HEK293 (cell line): ENCODE data around the gene RTN1.

Source experiments
- CTCF ChIA-PET: fragments of 350-600 bp; formaldehyde crosslinking; extraction: SDS; loops from one replicate; lab custom pipeline; 2021; ENCODE audit warnings: antibody characterized with exemption; lab: Yijun Ruan, JAX
- POLR2A ChIA-PET: fragments of 300-600 bp; formaldehyde crosslinking; extraction: SDS; loops from one replicate; lab custom pipeline; 2020; ENCODE audit warnings: antibody characterized with exemption, inconsistent platforms; lab: Yijun Ruan, JAX
- H3K27ac ChIP-seq: fragments of 200-500 bp; sonication (Bioruptor generic); 2 replicates; pipeline ENCODE4 v1.5.1; 2014; ENCODE audit warnings: low read depth, low read length, control low read depth, inconsistent platforms; ENCODE audit errors: extremely low read depth
- H3K36me3 ChIP-seq, 2 experiments: fragments of 200-500 bp in 1 of 2; sonication (Bioruptor generic) in 1 of 2; 1 replicate in 1 of 2; 2 replicates in 1 of 2; pipeline ENCODE4 v1.5.1; 2014 to 2017; ENCODE audit warnings: inconsistent platforms in 2 of 2, low read length in 2 of 2; ENCODE audit not compliant: control insufficient read depth in 2 of 2, insufficient read depth in 1 of 2
- H3K4me1 ChIP-seq: fragments of 200-500 bp; sonication (Bioruptor generic); 2 replicates; pipeline ENCODE4 v1.5.1; 2014; ENCODE audit warnings: mild to moderate bottlenecking, low read length, inconsistent platforms; ENCODE audit not compliant: control insufficient read depth, insufficient read depth
- H3K4me3 ChIP-seq: 2 replicates; pipeline ENCODE4 v1.5.1; 2011; ENCODE audit warnings: low read depth, mild to moderate bottlenecking, control low read depth, low read length, moderate library complexity
- H3K9me3 ChIP-seq: fragments of 200-500 bp; sonication (Bioruptor generic); 2 replicates; pipeline ENCODE4 v1.5.1; 2014; ENCODE audit warnings: low read depth, low read length, inconsistent platforms; ENCODE audit not compliant: control insufficient read depth, insufficient read depth
- INSM2 ChIP-seq: fragments of 450-650 bp; formaldehyde crosslinking; IDR thresholded peaks from 2 replicates; pipeline ENCODE4 v1.5.1; 2016; ENCODE audit warnings: missing biosample characterization, missing genetic modification characterization
- RBAK ChIP-seq: fragments of 450-650 bp; formaldehyde crosslinking; IDR thresholded peaks from 2 replicates; pipeline ENCODE4 v1.5.1; 2016; ENCODE audit warnings: missing biosample characterization, missing genetic modification characterization
- SP2 ChIP-seq: fragments of 450-650 bp; formaldehyde crosslinking; IDR thresholded peaks from 2 replicates; pipeline ENCODE4 v1.5.1; 2016; ENCODE audit warnings: missing biosample characterization, missing genetic modification characterization
- TCF7L2 ChIP-seq: IDR thresholded peaks from 2 replicates; pipeline ENCODE4 v1.6.1; 2011; ENCODE audit warnings: low read depth, mild to moderate bottlenecking, inconsistent platforms, low read length, moderate library complexity, borderline replicate concordance
- YY1 ChIP-seq: fragments of 450-650 bp; formaldehyde crosslinking; IDR thresholded peaks from 2 replicates; pipeline ENCODE4 v1.5.1; 2018; ENCODE audit warnings: missing biosample characterization, missing genetic modification characterization
- ZBTB11 ChIP-seq: fragments of 450-650 bp; formaldehyde crosslinking; conservative IDR thresholded peaks from 2 replicates; pipeline ENCODE4 v1.5.1; 2016; ENCODE audit warnings: low read depth, missing biosample characterization, missing genetic modification characterization
- ZNF132 ChIP-seq: fragments of 450-650 bp; formaldehyde crosslinking; IDR thresholded peaks from 2 replicates; pipeline ENCODE4 v1.5.1; 2017; ENCODE audit warnings: missing biosample characterization, missing genetic modification characterization, borderline replicate concordance
- ZNF138 ChIP-seq: fragments of 450-650 bp; formaldehyde crosslinking; IDR thresholded peaks from 2 replicates; pipeline ENCODE4 v1.5.1; 2016; ENCODE audit warnings: missing biosample characterization, missing genetic modification characterization, borderline replicate concordance
- ZNF155 ChIP-seq: fragments of 450-650 bp; formaldehyde crosslinking; IDR thresholded peaks from 2 replicates; pipeline ENCODE4 v1.5.1; 2016; ENCODE audit warnings: missing biosample characterization, missing genetic modification characterization
- ZNF23 ChIP-seq: fragments of 450-650 bp; formaldehyde crosslinking; IDR thresholded peaks from 2 replicates; pipeline ENCODE4 v1.5.1; 2016; ENCODE audit warnings: missing biosample characterization, missing genetic modification characterization, borderline replicate concordance
- ZNF311 ChIP-seq: fragments of 450-650 bp; formaldehyde crosslinking; IDR thresholded peaks from 2 replicates; pipeline ENCODE4 v1.5.1; 2017; ENCODE audit warnings: missing biosample characterization, missing genetic modification characterization, borderline replicate concordance
- ZNF324 ChIP-seq: fragments of 450-650 bp; formaldehyde crosslinking; IDR thresholded peaks from 2 replicates; pipeline ENCODE4 v1.5.1; 2016; ENCODE audit warnings: missing biosample characterization, missing genetic modification characterization
- ZNF433 ChIP-seq: fragments of 450-650 bp; formaldehyde crosslinking; IDR thresholded peaks from 2 replicates; pipeline ENCODE4 v1.5.1; 2016; ENCODE audit warnings: missing biosample characterization, missing genetic modification characterization, low read depth
- ZNF48 ChIP-seq: fragments of 450-650 bp; formaldehyde crosslinking; IDR thresholded peaks from 2 replicates; pipeline ENCODE4 v1.5.1; 2016; ENCODE audit warnings: missing biosample characterization, missing genetic modification characterization
- ZNF555 ChIP-seq: fragments of 450-650 bp; formaldehyde crosslinking; conservative IDR thresholded peaks from 2 replicates; pipeline ENCODE4 v1.5.1; 2017; ENCODE audit warnings: missing biosample characterization, mild to moderate bottlenecking, missing genetic modification characterization, inconsistent platforms
- ZNF777 ChIP-seq: fragments of 450-650 bp; formaldehyde crosslinking; IDR thresholded peaks from 2 replicates; pipeline ENCODE4 v1.5.1; 2017; ENCODE audit warnings: missing biosample characterization, missing genetic modification characterization, borderline replicate concordance
- ZNF791 ChIP-seq: fragments of 450-650 bp; formaldehyde crosslinking; IDR thresholded peaks from 2 replicates; pipeline ENCODE4 v1.5.1; 2016; ENCODE audit warnings: missing biosample characterization, missing genetic modification characterization
- ZNF830 ChIP-seq: fragments of 450-650 bp; IDR thresholded peaks from 2 replicates; pipeline ENCODE4 v1.5.0; 2018; ENCODE audit warnings: missing biosample characterization, missing genetic modification characterization, low read depth, mild to moderate bottlenecking, moderate library complexity
- TF ChIP-seq, protein P1 (sequence below): fragments of 450-650 bp; formaldehyde crosslinking; IDR thresholded peaks from 2 replicates; pipeline ENCODE4 v1.5.1; 2017; ENCODE audit warnings: missing biosample characterization, mild to moderate bottlenecking, missing genetic modification characterization, moderate library complexity
- TF ChIP-seq, protein P2 (sequence below): fragments of 450-650 bp; formaldehyde crosslinking; IDR thresholded peaks from 2 replicates; pipeline ENCODE4 v1.5.1; 2016; ENCODE audit warnings: missing biosample characterization, missing genetic modification characterization
- TF ChIP-seq, protein P3 (sequence below): fragments of 450-650 bp; formaldehyde crosslinking; IDR thresholded peaks from 2 replicates; pipeline ENCODE4 v1.5.1; 2016; ENCODE audit warnings: missing biosample characterization, missing genetic modification characterization

RTN1 gene

GRCh38 chr14:59830338-59830734 is 40.2 kb downstream of the RTN1 start:
- Histone ChIP-seq H3K36me3 (no peaks in the 10 kb centered on the region), H3K27ac (no peak overlapping the region), H3K9me3 (no peaks in the 10 kb centered on the region), H3K4me3 (no peak overlapping the region), H3K4me1 (no peaks in the 10 kb centered on the region)
- POLR2A ChIA-PET = no interaction called here
- TF ChIP-seq INSM2 (tag by site-specific recombination) (no peak), ZNF138 (tag by site-specific recombination) (no peak), ZBTB11 (tag by site-specific recombination) (no peak), ZNF23 (tag by site-specific recombination) (no peak), TCF7L2 (no peak), ZNF311 (tag by site-specific recombination) (no peak)
- TF ChIP-seq, protein P1, sequence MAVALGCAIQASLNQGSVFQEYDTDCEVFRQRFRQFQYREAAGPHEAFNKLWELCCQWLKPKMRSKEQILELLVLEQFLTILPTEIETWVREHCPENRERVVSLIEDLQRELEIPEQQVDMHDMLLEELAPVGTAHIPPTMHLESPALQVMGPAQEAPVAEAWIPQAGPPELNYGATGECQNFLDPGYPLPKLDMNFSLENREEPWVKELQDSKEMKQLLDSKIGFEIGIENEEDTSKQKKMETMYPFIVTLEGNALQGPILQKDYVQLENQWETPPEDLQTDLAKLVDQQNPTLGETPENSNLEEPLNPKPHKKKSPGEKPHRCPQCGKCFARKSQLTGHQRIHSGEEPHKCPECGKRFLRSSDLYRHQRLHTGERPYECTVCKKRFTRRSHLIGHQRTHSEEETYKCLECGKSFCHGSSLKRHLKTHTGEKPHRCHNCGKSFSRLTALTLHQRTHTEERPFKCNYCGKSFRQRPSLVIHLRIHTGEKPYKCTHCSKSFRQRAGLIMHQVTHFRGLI (tag by site-specific recombination) = no peak
- TF ChIP-seq, protein P2, sequence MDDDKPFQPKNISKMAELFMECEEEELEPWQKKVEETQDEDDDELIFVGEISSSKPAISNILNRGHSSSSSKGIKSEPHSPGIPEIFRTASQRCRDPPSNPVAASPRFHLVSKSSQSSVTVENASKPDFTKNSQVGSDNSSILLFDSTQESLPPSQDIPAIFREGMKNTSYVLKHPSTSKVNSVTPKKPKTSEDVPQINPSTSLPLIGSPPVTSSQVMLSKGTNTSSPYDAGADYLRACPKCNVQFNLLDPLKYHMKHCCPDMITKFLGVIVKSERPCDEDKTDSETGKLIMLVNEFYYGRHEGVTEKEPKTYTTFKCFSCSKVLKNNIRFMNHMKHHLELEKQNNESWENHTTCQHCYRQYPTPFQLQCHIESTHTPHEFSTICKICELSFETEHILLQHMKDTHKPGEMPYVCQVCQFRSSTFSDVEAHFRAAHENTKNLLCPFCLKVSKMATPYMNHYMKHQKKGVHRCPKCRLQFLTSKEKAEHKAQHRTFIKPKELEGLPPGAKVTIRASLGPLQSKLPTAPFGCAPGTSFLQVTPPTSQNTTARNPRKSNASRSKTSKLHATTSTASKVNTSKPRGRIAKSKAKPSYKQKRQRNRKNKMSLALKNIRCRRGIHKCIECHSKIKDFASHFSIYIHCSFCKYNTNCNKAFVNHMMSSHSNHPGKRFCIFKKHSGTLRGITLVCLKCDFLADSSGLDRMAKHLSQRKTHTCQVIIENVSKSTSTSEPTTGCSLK (tag by site-specific recombination) = no peak
- CTCF ChIA-PET = interaction anchor here (0.7 kb wide), 1 partner anchor 1437 kb away, joined by 3 read pairs; no protein-coding TSS in a partner anchor

DNA sequence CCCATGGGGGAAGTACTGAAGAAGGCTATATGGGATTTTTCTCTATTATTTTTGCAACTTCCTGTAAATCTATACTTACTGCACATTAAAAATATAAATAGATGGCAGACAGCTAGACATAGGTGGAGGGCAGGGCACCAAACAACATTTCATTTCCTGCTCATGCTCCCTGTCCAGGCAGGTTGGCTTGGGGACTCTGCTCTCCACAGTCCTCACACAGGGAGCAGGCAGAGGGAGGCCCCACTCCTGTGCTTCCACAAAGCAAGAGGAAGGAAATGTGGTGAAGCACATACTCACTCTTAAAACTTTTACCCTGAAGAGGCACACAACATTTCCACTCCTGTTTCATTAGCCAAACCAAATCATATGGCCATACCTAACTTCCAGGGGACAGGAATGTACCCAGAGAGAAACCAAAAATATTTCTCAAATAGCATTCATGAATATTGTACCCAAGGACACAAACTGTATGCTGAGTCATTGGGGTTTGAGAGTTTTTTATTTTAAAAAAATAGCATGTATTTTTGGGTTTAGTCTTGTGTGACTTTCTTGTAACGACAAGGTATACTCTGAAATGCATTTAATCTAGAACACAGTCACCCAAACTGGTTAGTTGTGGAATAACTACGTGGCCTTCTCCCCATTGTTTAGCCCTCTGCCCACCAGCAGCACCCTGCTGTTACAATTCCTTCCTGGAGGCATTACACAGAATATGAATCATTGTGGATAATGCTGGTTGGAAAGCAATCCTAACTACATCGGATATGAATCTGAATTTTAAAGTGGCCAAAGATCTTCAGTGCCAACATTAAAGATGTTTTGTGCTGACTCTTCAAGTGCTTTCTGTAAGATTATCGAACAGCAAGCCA is 40.9 kb downstream of the RTN1 start:
- ChIA-PET CTCF (interaction anchor here (0.7 kb wide), 1 partner anchor 9 kb away, joined by 3 read pairs; no protein-coding TSS in a partner anchor), POLR2A (no interaction called here)
- Histone ChIP-seq H3K36me3 (no peaks in the 10 kb centered on the region), H3K9me3 (no peaks in the 10 kb centered on the region), H3K27ac (no peak overlapping the region), H3K4me1 (no peaks in the 10 kb centered on the region), H3K4me3 (no peak overlapping the region)
- TF ChIP-seq INSM2 (tag by site-specific recombination) = no peak
- TF ChIP-seq SP2 (tag by site-specific recombination) = no peak
- no peak for TF ChIP-seq RBAK (tag by site-specific recombination)
- TF ChIP-seq ZNF777 = no peak
- TF ChIP-seq ZNF324 (tag by site-specific recombination) = no peak
- no peak for TF ChIP-seq ZNF791 (tag by site-specific recombination)
- no peak for TF ChIP-seq ZNF830 (tag by site-specific recombination)
- no peak for TF ChIP-seq ZNF48 (tag by site-specific recombination)
- TF ChIP-seq ZNF311 (tag by site-specific recombination) = no peak
- TF ChIP-seq YY1 (tag by site-specific recombination) = no peak
- no peak for TF ChIP-seq ZNF433 (tag by site-specific recombination)
- TF ChIP-seq ZNF555 (tag by site-specific recombination) = no peak
- TF ChIP-seq, protein P3, sequence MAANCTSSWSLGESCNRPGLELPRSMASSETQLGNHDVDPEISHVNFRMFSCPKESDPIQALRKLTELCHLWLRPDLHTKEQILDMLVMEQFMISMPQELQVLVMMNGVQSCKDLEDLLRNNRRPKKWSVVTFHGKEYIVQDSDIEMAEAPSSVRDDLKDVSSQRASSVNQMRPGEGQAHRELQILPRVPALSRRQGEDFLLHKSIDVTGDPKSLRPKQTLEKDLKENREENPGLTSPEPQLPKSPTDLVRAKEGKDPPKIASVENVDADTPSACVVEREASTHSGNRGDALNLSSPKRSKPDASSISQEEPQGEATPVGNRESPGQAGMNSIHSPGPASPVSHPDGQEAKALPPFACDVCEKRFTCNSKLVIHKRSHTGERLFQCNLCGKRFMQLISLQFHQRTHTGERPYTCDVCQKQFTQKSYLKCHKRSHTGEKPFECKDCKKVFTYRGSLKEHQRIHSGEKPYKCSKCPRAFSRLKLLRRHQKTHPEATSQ (tag by site-specific recombination) = no peak
- TF ChIP-seq ZNF132 (tag by site-specific recombination) = no peak
- TF ChIP-seq ZNF155 (tag by site-specific recombination) = no peak
